HK-2 (cell line): Measurements from ENCODE around the gene MARCHF10.

Source experiments
- DNase-seq: peaks from one replicate; pipeline ENCODE4 v3.0.0-alpha.2; 2018; ENCODE audit not compliant: unreplicated experiment

The MARCHF10 gene

DNA sequence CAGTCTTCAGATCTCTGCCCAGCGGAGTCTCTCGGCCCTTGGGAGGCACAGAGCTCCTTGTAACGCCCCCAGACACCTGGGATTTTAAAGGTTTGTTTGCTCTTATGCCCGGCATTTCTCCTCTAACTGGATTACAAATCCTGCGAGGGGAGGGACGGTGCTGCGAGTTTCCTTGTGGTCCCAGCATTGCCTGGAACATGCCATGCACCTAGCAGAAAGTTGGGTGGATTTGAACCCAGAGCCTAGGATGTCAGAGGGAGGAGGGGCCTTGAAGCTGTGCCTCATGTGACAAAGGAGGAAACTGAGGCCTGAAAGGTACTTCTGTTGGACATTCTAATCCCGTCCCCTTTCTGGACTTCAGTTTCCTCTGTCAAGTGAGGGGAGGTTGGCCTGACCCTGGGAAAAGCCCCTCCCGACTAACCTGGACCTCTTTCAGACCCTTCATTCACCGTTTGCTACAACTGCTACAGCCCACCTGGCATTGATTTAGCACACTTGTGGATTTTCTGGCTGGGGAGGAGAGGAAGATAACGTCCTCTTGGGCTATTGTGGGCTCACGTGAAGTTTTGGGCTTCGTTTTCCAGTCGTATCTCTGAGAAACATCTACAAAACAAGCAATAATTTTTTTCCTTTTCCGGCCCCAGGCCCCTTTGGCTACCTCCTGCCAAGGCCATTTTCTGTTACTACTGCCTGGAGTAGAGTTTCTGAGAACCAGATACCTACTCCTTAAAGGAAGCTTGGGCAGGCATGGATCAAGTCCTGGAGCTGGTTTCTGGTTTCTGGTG is 149.8 kb downstream of the MARCHF10 start:
- no peak for DNase-seq

DNA sequence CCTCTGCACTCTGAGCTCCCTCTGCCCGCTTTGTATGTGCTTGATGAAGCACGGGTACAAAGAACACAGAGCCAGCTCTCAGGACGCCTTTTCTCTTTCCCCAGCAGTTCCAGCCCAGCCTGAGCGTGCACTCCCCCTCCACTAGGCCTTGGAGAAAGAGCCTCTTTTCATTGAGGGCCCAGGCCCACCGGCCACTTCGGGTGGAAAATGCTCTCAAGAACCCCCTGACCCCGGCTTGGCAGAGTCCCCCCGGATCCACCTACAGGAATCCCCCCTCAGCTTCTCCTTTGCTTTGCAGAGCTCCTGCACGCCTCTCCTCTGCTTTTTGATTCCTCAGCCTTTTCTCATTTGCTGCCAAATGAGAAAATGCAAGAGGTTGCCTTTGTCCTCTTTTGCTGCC is 150.4 kb downstream of the MARCHF10 start:
- DNase-seq: no peak

DNA sequence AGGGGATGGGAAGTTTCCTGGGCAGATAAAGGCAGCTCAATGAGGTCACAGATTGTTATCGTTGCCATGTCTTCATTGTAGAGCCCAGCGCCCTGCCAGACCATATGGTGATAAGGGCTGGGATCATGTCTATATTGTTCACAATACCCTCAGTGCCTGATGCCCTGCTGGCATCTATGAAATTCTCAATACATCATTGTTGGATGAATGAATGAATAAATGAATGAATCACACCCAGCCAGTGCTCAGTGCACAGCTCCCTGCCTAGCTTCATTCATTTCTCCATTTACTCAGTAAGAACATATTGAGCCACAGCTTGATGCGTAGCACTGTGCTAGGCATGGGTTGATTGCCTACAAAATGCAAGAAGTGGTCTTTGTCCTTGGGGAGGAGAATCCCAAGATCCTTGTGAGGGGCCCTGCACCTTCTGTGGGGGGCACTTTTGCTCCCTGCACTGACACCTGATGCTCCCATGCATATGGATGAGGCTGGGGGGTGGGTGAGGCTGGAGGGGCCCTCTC is 150.9 kb downstream of the MARCHF10 start:
- DNase-seq: no peak

DNA sequence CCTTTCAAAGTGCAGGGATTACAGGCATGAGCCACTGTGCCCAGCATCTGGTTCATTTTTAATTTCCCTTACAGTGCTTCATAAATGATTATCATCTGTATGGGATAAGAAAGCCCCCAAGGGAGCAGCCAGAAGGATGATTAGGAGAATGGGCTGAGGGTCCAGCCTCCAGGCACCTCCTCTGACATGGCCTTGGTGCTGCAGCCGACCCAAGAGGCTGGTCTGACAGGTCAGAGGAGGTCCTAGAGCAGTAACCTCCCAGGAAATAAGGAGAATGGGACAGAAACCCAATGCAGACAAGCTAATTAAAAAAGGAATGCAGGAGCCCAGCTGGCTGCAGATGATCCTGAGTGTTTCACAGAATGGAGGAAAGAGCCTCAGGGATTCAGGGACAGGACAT is 151.7 kb downstream of the MARCHF10 start:
- DNase-seq: no peak

DNA sequence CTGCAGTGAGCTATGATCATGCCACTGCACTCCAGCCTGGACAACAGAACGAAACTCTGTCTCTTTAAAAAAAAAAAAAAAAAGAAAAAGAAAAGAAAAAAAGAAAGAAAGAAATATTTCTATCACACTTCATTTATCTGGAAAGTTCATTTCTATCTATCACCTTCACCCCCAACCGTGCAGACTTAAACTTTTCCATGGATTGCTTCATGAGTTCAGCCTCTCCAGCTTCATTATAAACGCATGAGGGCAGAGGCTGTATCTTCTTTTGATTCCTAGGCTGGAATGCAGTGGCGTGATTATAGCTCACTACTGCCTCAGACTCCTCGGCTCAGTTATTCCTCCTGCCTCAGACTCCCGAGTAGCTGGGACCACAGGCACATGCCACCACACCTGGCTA is 152.5 kb downstream of the MARCHF10 start:
- DNase-seq: no peak

DNA sequence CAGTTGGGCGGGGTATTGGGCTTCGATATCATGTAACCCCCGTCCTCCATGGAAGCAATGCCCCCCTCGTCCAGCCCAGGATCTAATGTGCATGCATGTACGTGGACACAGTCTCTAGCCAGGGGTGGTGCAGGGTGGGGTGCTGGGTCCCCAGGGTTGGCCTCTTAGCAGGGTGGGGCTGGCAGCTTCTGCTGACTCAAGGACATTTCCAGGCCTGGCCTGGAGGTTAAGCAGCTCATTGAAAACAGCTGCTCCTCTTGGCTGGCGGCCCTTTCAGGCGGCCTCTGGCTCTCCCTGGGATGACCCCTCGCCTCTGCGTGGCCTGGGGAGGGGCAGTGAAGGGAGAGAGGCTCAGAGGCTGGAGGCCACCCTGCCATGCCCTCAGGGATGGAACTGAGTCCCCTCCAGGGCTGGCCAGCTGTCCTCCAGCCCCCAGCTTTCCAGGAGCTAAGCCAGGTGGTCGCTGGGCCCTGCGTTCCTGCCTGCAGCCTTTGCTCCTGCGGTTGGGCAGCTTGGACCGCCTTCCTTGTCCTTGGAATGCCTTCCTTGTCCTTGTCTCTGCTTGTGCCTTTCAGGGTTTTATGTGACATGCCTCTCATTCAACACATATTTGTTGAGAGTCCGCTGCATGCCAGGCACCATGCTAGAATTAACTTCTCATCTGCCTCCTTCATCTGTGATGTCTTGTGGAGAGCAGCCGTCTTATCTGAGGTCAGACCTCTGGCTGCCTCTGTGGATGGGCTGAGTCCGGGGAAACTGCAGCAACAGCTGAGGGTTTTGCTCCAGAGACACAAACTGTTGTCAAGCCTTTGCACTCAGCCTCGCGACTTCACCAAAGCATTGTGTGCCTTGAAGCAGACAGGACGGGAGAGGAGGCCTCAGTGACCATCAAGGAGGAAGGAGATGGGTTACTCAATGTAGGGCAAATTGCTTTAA is 154.0 kb downstream of the MARCHF10 start:
- no peak for DNase-seq

DNA sequence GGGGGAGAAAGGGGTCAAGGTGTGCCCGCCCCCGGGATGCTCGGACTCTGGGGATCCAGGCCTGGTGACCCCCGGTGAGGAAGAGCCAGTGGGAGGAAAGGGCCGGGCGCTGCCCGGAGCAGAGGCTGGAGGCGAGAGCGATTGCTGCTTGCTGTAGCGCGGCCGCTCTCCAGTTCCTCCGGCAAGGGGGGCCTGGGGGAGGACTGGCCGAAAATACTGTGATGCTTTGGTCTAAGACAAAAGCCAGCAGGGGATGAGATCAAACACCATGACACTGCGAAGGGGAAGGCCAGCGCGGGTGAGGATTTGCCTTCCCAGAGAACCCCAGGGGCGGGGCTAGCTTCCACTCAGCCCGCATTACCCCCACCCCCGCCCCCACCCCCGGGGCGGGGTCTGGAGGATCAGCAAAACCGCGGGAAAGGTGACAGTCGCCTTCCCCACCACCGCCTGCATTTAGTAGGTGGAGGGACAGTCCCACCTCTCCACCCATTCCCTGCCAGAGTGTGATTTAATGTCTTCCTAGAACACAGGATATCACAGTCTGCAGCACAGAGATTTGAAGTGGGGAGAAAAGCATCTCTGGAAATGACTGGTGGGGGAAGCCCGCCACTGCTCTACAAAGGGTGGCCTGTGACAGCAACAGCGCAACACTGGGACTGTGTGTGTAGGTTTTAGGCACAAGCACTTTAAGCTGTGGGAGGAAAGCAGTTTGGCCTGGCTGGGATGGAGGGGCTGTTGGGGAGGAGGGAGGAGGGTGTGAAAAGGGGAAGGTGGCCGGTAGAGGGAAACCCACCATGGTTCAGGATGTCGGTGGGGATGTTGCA is 154.9 kb downstream of the MARCHF10 start:
- DNase-seq: peak; percentile 85

DNA sequence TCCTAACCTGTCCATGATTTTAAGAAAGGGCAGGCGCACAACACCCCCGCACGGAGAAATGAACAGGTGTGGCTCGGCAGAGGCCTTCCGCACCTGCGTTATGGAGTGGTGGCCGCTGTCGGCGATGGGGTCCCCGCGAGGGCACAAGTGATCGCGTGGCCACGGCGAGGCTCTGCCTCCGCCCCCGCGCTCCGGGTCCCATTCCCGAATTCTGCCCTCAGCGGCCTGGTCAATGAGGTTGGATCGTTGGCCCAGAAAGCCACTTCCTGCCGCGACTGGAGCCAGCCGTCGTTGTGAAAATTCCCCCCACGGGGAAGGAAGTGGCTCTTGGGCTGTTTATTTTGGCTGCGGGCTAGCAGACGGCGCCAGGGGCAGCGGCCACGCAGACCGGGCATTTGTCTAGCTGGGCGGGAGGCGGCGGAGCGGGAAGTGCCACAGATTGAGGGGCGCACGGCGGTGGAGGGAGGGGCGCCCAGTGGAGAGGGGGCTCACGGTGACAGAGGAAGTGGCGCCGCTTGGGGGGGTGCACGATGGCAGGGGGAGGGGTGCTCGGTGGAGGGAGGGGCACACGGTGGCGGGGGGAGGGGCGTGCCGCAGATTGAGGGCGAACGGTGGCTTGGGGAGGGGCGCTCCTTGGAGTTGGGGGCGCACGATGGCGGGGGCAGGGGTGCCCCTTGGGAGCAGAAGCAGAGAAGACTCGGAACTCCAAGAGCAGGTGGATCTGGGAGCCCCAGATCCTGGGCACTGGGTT is 155.7 kb downstream of the MARCHF10 start:
- DNase-seq: peak; percentile 90
